ENCODE measurements around the gene SLC23A1. TPM values are rescaled to one million over a fixed set of nuclear protein-coding genes. Genes with fewer than 3 reads are reported as not detected.
"Not testable (repeated sequence)": the region's sequence is repeated elsewhere in the genome, so short reads cannot be mapped to it uniquely, and the experiment has no call there.

The SLC23A1 gene
- total and polyA plus RNA-seq, 4 donors = 3.1 TPM; not detected in 3

GRCh38 chr5:139354186-139354585, 28.9 kb downstream of the SLC23A1 start:
- no peak for ATAC-seq (ENCODE audit: low FRiP score)
- H3K9me3 ChIP-seq (ENCODE audit: control insufficient read depth, low read length) = no peaks in the 10 kb centered on the region
- WGBS, 2 donors = 92 to 95% methylated on average over 3 of the region's 3 CpGs
- no peak overlapping the region for H3K27ac ChIP-seq (ENCODE audit: low read depth in 1 of 2, low read length in 2 of 2)
- no peaks in the 10 kb centered on the region for H3K27me3 ChIP-seq (ENCODE audit: control insufficient read depth in 1 of 2, insufficient read depth in 2 of 2, low read length in 1 of 2)
- no peak overlapping the region for H3K4me3 ChIP-seq (ENCODE audit: low read length in 2 of 2)
- no peaks in the 10 kb centered on the region for H3K36me3 ChIP-seq (ENCODE audit: control insufficient read depth in 1 of 2, insufficient read depth in 2 of 2, low read length in 1 of 2)
- intact Hi-C loops (cut with DNase I) = no loop called here
- no peak for DNase-seq
- H3K4me1 ChIP-seq (ENCODE audit: control insufficient read depth in 1 of 2, insufficient read depth in 2 of 2, low read length in 2 of 2) = no peaks in the 10 kb centered on the region

DNA sequence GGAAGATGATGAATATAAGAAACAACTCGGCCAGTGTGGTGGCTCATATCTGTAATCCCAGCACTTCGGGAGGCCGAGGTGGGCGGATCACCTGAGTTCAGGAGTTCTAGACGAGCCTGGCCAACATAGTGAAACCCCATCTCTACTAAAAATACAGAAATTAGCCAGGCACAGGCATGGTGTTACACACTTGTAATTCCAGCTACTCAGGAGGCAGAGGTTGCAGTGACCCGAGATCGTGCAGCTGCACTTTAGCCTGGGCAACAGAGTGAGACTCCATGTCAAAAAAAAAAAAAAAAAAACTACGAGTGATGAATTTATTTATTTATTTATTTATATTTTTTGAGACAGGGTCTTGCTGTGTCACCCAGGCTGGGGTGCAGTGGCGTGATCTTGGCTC, 35.2 kb downstream of the SLC23A1 start:
- H3K4me1 ChIP-seq (ENCODE audit: control insufficient read depth in 1 of 2, insufficient read depth in 2 of 2, low read length in 2 of 2); H3K4me3 ChIP-seq (ENCODE audit: low read length in 2 of 2); H3K27me3 ChIP-seq (ENCODE audit: control insufficient read depth in 1 of 2, insufficient read depth in 2 of 2, low read length in 1 of 2); H3K27ac ChIP-seq (ENCODE audit: low read depth in 1 of 2, low read length in 2 of 2); H3K9me3 ChIP-seq (ENCODE audit: control insufficient read depth, low read length); ATAC-seq (ENCODE audit: low FRiP score); H3K36me3 ChIP-seq (ENCODE audit: control insufficient read depth in 1 of 2, insufficient read depth in 2 of 2, low read length in 1 of 2); DNase-seq: not testable (repeated sequence)
- 91 to 93% methylated on average over 9 of the region's 9 CpGs for WGBS, 2 donors
- intact Hi-C loops (cut with DNase I) = loop anchor here in 1 of 2 donors (10.0 kb wide), 1 partner anchor 773 kb away; the partner anchor contains the start of gene HSPA9

GRCh38 chr5:139345442-139345841, 37.7 kb downstream of the SLC23A1 start:
- not testable (repeated sequence) for H3K9me3 ChIP-seq (ENCODE audit: control insufficient read depth, low read length); ATAC-seq (ENCODE audit: low FRiP score); H3K36me3 ChIP-seq (ENCODE audit: control insufficient read depth in 1 of 2, insufficient read depth in 2 of 2, low read length in 1 of 2); H3K27ac ChIP-seq (ENCODE audit: low read depth in 1 of 2, low read length in 2 of 2); H3K4me3 ChIP-seq (ENCODE audit: low read length in 2 of 2); H3K4me1 ChIP-seq (ENCODE audit: control insufficient read depth in 1 of 2, insufficient read depth in 2 of 2, low read length in 2 of 2); H3K27me3 ChIP-seq (ENCODE audit: control insufficient read depth in 1 of 2, insufficient read depth in 2 of 2, low read length in 1 of 2); DNase-seq
- WGBS, 2 donors = 88 to 94% methylated on average over 8 of the region's 8 CpGs
- intact Hi-C loops (cut with DNase I) = loop anchor here in 1 of 2 donors (10.0 kb wide), 1 partner anchor 771 kb away; the partner anchor contains the start of gene HSPA9

GRCh38 chr5:139344177-139344576, 38.9 kb downstream of the SLC23A1 start:
- Histone ChIP-seq H3K27me3 (ENCODE audit: control insufficient read depth in 1 of 2, insufficient read depth in 2 of 2, low read length in 1 of 2) (no peaks in the 10 kb centered on the region), H3K36me3 (ENCODE audit: control insufficient read depth in 1 of 2, insufficient read depth in 2 of 2, low read length in 1 of 2) (no peaks in the 10 kb centered on the region), H3K9me3 (ENCODE audit: control insufficient read depth, low read length) (no peaks in the 10 kb centered on the region), H3K4me1 (ENCODE audit: control insufficient read depth in 1 of 2, insufficient read depth in 2 of 2, low read length in 2 of 2) (no peaks in the 10 kb centered on the region), H3K27ac (ENCODE audit: low read depth in 1 of 2, low read length in 2 of 2) (no peak overlapping the region), H3K4me3 (ENCODE audit: low read length in 2 of 2) (no peak overlapping the region)
- WGBS, 2 donors = 81 to 82% methylated on average over 2 of the region's 2 CpGs
- no peak for DNase-seq
- no peak for ATAC-seq (ENCODE audit: low FRiP score)
- intact Hi-C loops (cut with DNase I) = loop anchor here (5.0 to 10.0 kb wide), 3 partner anchors 47 to 769 kb away; partner anchors contain the start of genes HSPA9 (in 1 of the 2) and MATR3 (in 1 of the 2)

DNA sequence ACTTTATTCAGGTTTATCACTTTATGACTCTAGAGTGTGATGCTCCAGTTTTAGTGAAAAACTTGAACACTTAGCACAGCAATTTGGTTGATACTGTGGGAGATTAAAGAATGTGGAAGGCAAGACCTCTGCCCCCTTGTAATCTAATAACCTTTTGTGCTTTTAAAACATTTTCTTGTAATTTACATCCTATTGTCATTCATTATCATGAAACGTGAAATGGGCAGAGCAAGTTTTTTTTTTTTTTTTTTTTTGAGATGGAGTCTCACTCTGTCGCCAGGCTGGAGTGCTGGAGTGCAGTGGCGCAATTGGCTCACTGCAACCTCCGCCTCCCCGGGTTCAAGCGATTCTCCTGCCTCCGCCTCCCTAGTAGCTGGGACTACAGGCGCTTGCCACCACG, 39.6 kb downstream of the SLC23A1 start:
- H3K36me3 ChIP-seq (ENCODE audit: control insufficient read depth in 1 of 2, insufficient read depth in 2 of 2, low read length in 1 of 2) = no peaks in the 10 kb centered on the region
- no peaks in the 10 kb centered on the region for H3K4me1 ChIP-seq (ENCODE audit: control insufficient read depth in 1 of 2, insufficient read depth in 2 of 2, low read length in 2 of 2)
- DNase-seq (no peak), ATAC-seq (ENCODE audit: low FRiP score) (no peak)
- H3K9me3 ChIP-seq (ENCODE audit: control insufficient read depth, low read length) = no peaks in the 10 kb centered on the region
- no peaks in the 10 kb centered on the region for H3K27me3 ChIP-seq (ENCODE audit: control insufficient read depth in 1 of 2, insufficient read depth in 2 of 2, low read length in 1 of 2)
- WGBS, 2 donors = 77 to 80% methylated on average over 9 of the region's 9 CpGs
- intact Hi-C loops (cut with DNase I) = loop anchor here (5.0 to 10.0 kb wide), 3 partner anchors 46 to 769 kb away; partner anchors contain the start of genes HSPA9 (in 1 of the 2) and MATR3 (in 1 of the 2)
- H3K4me3 ChIP-seq (ENCODE audit: low read length in 2 of 2) = no peak overlapping the region
- no peak overlapping the region for H3K27ac ChIP-seq (ENCODE audit: low read depth in 1 of 2, low read length in 2 of 2)

- Histone ChIP-seq H3K4me3 (ENCODE audit: low read length in 2 of 2) (peak overlapping the region; percentile 60 to 67), H3K27me3 (ENCODE audit: control insufficient read depth in 1 of 2, insufficient read depth in 2 of 2, low read length in 1 of 2) (no peaks in the 10 kb centered on the region), H3K36me3 (ENCODE audit: control insufficient read depth in 1 of 2, insufficient read depth in 2 of 2, low read length in 1 of 2) (no peaks in the 10 kb centered on the region), H3K4me1 (ENCODE audit: control insufficient read depth in 1 of 2, insufficient read depth in 2 of 2, low read length in 2 of 2) (no peaks in the 10 kb centered on the region), H3K27ac (ENCODE audit: low read depth in 1 of 2, low read length in 2 of 2) (peak overlapping the region; percentile 30 to 84), H3K9me3 (ENCODE audit: control insufficient read depth, low read length) (no peaks in the 10 kb centered on the region)
- ATAC-seq (ENCODE audit: low FRiP score) (no peak), DNase-seq (no peak)
- 0% methylated on average over 16 of the region's 16 CpGs for WGBS, 2 donors
- intact Hi-C loops (cut with DNase I) = loop anchor here (5.0 to 10.0 kb wide), 3 partner anchors 45 to 768 kb away; partner anchors contain the start of genes HSPA9 (in 1 of the 2) and MATR3 (in 1 of the 2)
Measured at GRCh38 chr5:139342423-139342723, 40.7 kb downstream of the SLC23A1 start.

- Histone ChIP-seq H3K4me3 (ENCODE audit: low read length in 2 of 2) (peak within 1 kb of the TSS; percentile 60 to 67), H3K27me3 (ENCODE audit: control insufficient read depth in 1 of 2, insufficient read depth in 2 of 2, low read length in 1 of 2) (no peaks in the 10 kb centered on the region), H3K9me3 (ENCODE audit: control insufficient read depth, low read length) (no peaks in the 10 kb centered on the region), H3K27ac (ENCODE audit: low read depth in 1 of 2, low read length in 2 of 2) (peak within 1 kb of the TSS; percentile 30 to 84), H3K4me1 (ENCODE audit: control insufficient read depth in 1 of 2, insufficient read depth in 2 of 2, low read length in 2 of 2) (no peaks in the 10 kb centered on the region), H3K36me3 (ENCODE audit: control insufficient read depth in 1 of 2, insufficient read depth in 2 of 2, low read length in 1 of 2) (no peaks in the 10 kb centered on the region)
- peak; percentile 99 for ATAC-seq (ENCODE audit: low FRiP score)
- DNase-seq = peak; percentile 99 to 100
- intact Hi-C loops (cut with DNase I) = loop anchor here (5.0 to 10.0 kb wide), 3 partner anchors 45 to 767 kb away; partner anchors contain the start of genes HSPA9 (in 1 of the 2) and MATR3 (in 1 of the 2)
- WGBS, 2 donors = 0% methylated on average over 66 of the region's 66 CpGs
Measured at GRCh38 chr5:139341689-139342422, 41.2 kb downstream of the SLC23A1 start, which contains the start of gene PAIP2. PAIP2 (plus strand) TSS chr5:139341854; CDS start chr5:139363785, 21,931 bp downstream.

DNA sequence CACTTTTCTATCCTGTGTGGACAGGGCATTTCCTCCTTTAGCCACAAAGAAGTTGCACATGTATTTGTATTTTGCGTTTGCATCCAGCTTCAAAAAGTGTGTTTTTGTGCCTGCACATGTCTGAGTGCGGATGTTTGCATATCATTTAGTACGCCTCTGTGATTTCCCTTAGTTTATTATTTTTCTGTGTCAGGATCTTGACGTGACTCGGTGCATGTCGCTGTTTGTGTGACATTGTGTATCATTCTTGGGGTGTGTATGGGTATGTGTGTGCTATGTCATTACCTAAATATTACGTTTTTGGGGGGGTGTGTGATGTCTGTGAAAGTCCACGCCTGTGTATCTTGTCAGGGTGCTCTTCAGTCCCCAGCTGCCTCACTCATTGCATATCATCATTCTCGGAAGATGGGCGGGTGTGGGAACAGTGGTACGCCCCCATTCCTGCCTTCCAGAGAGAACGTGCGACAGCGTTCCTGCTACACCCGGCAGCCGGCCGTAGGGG, 41.9 kb downstream of the SLC23A1 start:
- Histone ChIP-seq H3K4me3 (ENCODE audit: low read length in 2 of 2) (peak overlapping the region; percentile 44 to 60), H3K4me1 (ENCODE audit: control insufficient read depth in 1 of 2, insufficient read depth in 2 of 2, low read length in 2 of 2) (no peaks in the 10 kb centered on the region), H3K27ac (ENCODE audit: low read depth in 1 of 2, low read length in 2 of 2) (no peak overlapping the region), H3K36me3 (ENCODE audit: control insufficient read depth in 1 of 2, insufficient read depth in 2 of 2, low read length in 1 of 2) (no peaks in the 10 kb centered on the region), H3K27me3 (ENCODE audit: control insufficient read depth in 1 of 2, insufficient read depth in 2 of 2, low read length in 1 of 2) (no peaks in the 10 kb centered on the region), H3K9me3 (ENCODE audit: control insufficient read depth, low read length) (no peaks in the 10 kb centered on the region)
- no peak for ATAC-seq (ENCODE audit: low FRiP score)
- intact Hi-C loops (cut with DNase I) = loop anchor here (5.0 to 10.0 kb wide), 3 partner anchors 44 to 766 kb away; partner anchors contain the start of genes HSPA9 (in 1 of the 2) and MATR3 (in 1 of the 2)
- DNase-seq = no peak
- WGBS, 2 donors = 1 to 2% methylated on average over 17 of the region's 17 CpGs
